ENCODE results near the gene CDH22. TPM values are rescaled to one million over a fixed set of nuclear protein-coding genes. Genes with fewer than 3 reads are reported as not detected.

CDH22 gene
- total RNA-seq, 3 donors from 2014 or later (not counting 1 experiment from before 2014, with no cell fraction given), result not detected

- WGBS (ENCODE audit: insufficient coverage), result 64% methylated on average over 3 of the region's 3 CpGs
- H3K27me3 ChIP-seq (ENCODE audit: control insufficient read depth, insufficient read depth, low read length), result peaks cover 2% of the 10 kb centered on the region
- no peak overlapping the region for H3K27ac Mint-ChIP-seq
- no peak overlapping the region for H3K4me3 ChIP-seq (ENCODE audit: low read length)
- no peak for TF ChIP-seq CTCF (IDR thresholded peaks at IDR 0.05)
- no peak overlapping the region for H3K27ac ChIP-seq (ENCODE audit: low read length)
- no peaks in the 10 kb centered on the region for H3K36me3 ChIP-seq (ENCODE audit: control insufficient read depth, insufficient read depth, low read length)
- peaks cover 21 to 35% of the 10 kb centered on the region in 2 donors for H3K27me3 Mint-ChIP-seq (ENCODE audit: low read depth in 2 of 2)
- ATAC-seq (no peak), DNase-seq (no peak)
- H3K4me1 Mint-ChIP-seq, result no peaks in the 10 kb centered on the region
- H3K4me3 Mint-ChIP-seq, result no peak overlapping the region
- intact Hi-C loops (cut with micrococcal nuclease), result no loop called here
- H3K36me3 Mint-ChIP-seq, result no peaks in the 10 kb centered on the region
- no peaks in the 10 kb centered on the region for H3K9me3 Mint-ChIP-seq
- no peaks in the 10 kb centered on the region for H3K4me1 ChIP-seq (ENCODE audit: control insufficient read depth, insufficient read depth, low read length)
- H3K9me3 ChIP-seq (ENCODE audit: control insufficient read depth, insufficient read depth, low read length), result no peaks in the 10 kb centered on the region
These were observed 162.6 kb downstream of the CDH22 start for GRCh38 chr20:46145713-46146112.

- no peak for TF ChIP-seq CTCF (IDR thresholded peaks at IDR 0.05)
- no peaks in the 10 kb centered on the region for H3K4me1 ChIP-seq (ENCODE audit: control insufficient read depth, insufficient read depth, low read length)
- DNase-seq (no peak), ATAC-seq (no peak)
- no peak overlapping the region for H3K27ac ChIP-seq (ENCODE audit: low read length)
- no peaks in the 10 kb centered on the region for H3K36me3 Mint-ChIP-seq
- peaks cover 27 to 46% of the 10 kb centered on the region in 2 donors for H3K27me3 Mint-ChIP-seq (ENCODE audit: low read depth in 2 of 2)
- no peaks in the 10 kb centered on the region for H3K4me1 Mint-ChIP-seq
- no peak overlapping the region for H3K4me3 ChIP-seq (ENCODE audit: low read length)
- no peaks in the 10 kb centered on the region for H3K9me3 Mint-ChIP-seq
- H3K27me3 ChIP-seq (ENCODE audit: control insufficient read depth, insufficient read depth, low read length), result peaks cover 5% of the 10 kb centered on the region
- H3K4me3 Mint-ChIP-seq, result no peak overlapping the region
- no peaks in the 10 kb centered on the region for H3K9me3 ChIP-seq (ENCODE audit: control insufficient read depth, insufficient read depth, low read length)
- intact Hi-C loops (cut with micrococcal nuclease), result no loop called here
- 86% methylated on average over 8 of the region's 8 CpGs for WGBS (ENCODE audit: insufficient coverage)
- H3K27ac Mint-ChIP-seq, result no peak overlapping the region
- H3K36me3 ChIP-seq (ENCODE audit: control insufficient read depth, insufficient read depth, low read length), result no peaks in the 10 kb centered on the region
These were observed 163.8 kb downstream of the CDH22 start for GRCh38 chr20:46144432-46145025.

- Histone ChIP-seq H3K4me3 (ENCODE audit: low read length) (no peak overlapping the region), H3K4me1 (ENCODE audit: control insufficient read depth, insufficient read depth, low read length) (no peaks in the 10 kb centered on the region), H3K27me3 (ENCODE audit: control insufficient read depth, insufficient read depth, low read length) (peaks cover 6% of the 10 kb centered on the region), H3K36me3 (ENCODE audit: control insufficient read depth, insufficient read depth, low read length) (no peaks in the 10 kb centered on the region), H3K9me3 (ENCODE audit: control insufficient read depth, insufficient read depth, low read length) (no peaks in the 10 kb centered on the region), H3K27ac (ENCODE audit: low read length) (no peak overlapping the region)
- no peak overlapping the region for H3K4me3 Mint-ChIP-seq
- TF ChIP-seq CTCF (IDR thresholded peaks at IDR 0.05), result no peak
- intact Hi-C loops (cut with micrococcal nuclease), result no loop called here
- no peaks in the 10 kb centered on the region for H3K36me3 Mint-ChIP-seq
- peaks cover 33 to 48% of the 10 kb centered on the region in 2 donors for H3K27me3 Mint-ChIP-seq (ENCODE audit: low read depth in 2 of 2)
- ATAC-seq, result no peak
- 59% methylated on average over 5 of the region's 5 CpGs for WGBS (ENCODE audit: insufficient coverage)
- no peak for DNase-seq
- no peaks in the 10 kb centered on the region for H3K4me1 Mint-ChIP-seq
- H3K27ac Mint-ChIP-seq, result no peak overlapping the region
- H3K9me3 Mint-ChIP-seq, result no peaks in the 10 kb centered on the region
These were observed 166.2 kb downstream of the CDH22 start for GRCh38 chr20:46142124-46142523.

GRCh38 chr20:46139908-46140482 lies 168.3 kb downstream of the CDH22 start:
- peaks cover 37 to 48% of the 10 kb centered on the region in 2 donors for H3K27me3 Mint-ChIP-seq (ENCODE audit: low read depth in 2 of 2)
- TF ChIP-seq CTCF (IDR thresholded peaks at IDR 0.05), result no peak
- whole genome bisulfite sequencing (ENCODE audit: insufficient coverage), result 72% methylated on average over 5 of the region's 5 CpGs
- no peak overlapping the region for H3K27ac Mint-ChIP-seq
- ATAC-seq (no peak), DNase-seq (no peak)
- H3K27ac ChIP-seq (ENCODE audit: low read length), result no peak overlapping the region
- H3K4me3 ChIP-seq (ENCODE audit: low read length), result no peak overlapping the region
- intact Hi-C loops (cut with micrococcal nuclease), result no loop called here
- H3K9me3 Mint-ChIP-seq, result no peaks in the 10 kb centered on the region
- no peaks in the 10 kb centered on the region for H3K9me3 ChIP-seq (ENCODE audit: control insufficient read depth, insufficient read depth, low read length)
- H3K36me3 ChIP-seq (ENCODE audit: control insufficient read depth, insufficient read depth, low read length), result no peaks in the 10 kb centered on the region
- no peaks in the 10 kb centered on the region for H3K4me1 Mint-ChIP-seq
- H3K4me3 Mint-ChIP-seq, result no peak overlapping the region
- peaks cover 6% of the 10 kb centered on the region for H3K27me3 ChIP-seq (ENCODE audit: control insufficient read depth, insufficient read depth, low read length)
- no peaks in the 10 kb centered on the region for H3K36me3 Mint-ChIP-seq
- no peaks in the 10 kb centered on the region for H3K4me1 ChIP-seq (ENCODE audit: control insufficient read depth, insufficient read depth, low read length)
